GM19035 (cell line): Measurements from ENCODE around the gene EBNA1BP2.
"Not testable (repeated sequence)": the region's sequence is repeated elsewhere in the genome, so short reads cannot be mapped to it uniquely, and the experiment has no call there.

Experiments
- ATAC-seq: cut with Tn5 transposase; IDR thresholded peaks from one replicate; pipeline ENCODE4 v1.9.1; 2021; ENCODE audit not compliant: unreplicated experiment

The EBNA1BP2 gene

DNA sequence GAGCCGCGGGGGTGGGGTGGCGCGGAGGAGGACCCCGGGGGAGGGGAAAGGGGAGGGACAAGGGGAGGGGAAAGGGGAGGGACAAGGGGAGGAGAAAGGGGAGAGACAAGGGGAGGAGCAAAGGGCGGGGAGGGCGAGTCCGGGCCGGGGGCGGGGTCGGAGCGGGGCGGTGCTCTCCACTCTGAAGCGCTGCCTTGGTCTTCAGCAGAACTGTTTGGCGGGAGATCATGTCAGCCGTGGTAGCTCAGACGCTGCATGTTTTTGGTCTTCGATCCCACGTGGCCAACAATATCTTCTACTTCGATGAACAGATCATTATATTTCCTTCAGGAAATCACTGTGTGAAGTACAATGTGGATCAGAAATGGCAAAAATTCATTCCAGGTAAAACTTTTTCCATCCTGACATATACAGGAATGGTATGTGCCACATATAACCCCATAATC is 460 bp upstream of the EBNA1BP2 start:
- peak; percentile 47 for ATAC-seq

DNA sequence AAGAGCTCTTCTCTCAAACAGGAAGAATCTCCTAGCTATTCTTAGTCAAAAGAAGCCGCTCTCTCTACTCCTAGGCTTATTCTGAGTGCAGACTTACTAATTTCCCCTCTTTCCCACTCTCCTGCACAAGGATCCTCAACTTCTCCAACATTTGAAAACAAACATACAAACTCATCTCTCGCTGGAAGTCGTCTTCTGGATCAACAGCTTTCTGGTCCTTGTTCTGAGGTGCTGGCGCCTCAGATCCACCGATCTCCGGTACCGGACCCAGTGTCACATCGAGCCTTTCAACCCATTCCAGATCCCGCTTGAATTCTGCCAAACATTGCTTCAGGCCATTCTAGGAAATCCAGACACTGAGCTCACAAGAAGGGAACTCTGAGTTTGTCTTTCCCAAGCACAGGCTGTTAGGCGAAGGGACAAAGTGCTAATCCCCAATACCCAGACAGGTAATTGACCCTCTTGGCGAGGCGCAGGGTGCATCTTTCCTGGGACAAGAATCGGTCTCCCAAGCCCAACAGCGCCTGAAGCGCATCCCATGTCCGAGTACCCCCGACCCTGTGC is 696 bp downstream of the EBNA1BP2 start:
- no peak for ATAC-seq

DNA sequence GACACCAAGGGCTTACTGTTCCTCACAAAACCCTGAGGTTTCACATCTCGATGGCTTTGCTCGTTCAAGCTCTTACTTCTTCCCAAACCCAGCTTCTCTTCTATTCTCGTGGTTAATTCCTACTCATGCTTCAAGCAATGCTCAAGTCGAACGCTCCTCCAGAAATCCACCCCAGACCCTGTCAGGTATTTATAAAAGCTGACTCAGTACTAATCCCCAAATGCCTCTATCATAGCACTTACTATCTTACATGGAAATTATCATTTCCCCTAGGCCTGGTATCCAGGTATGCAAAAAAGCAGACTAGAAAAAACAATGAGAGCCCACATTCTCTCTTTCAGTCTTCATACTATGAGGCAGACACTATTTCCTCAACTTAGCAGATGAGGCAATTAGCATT is 6.3 kb downstream of the EBNA1BP2 start:
- ATAC-seq = no peak

DNA sequence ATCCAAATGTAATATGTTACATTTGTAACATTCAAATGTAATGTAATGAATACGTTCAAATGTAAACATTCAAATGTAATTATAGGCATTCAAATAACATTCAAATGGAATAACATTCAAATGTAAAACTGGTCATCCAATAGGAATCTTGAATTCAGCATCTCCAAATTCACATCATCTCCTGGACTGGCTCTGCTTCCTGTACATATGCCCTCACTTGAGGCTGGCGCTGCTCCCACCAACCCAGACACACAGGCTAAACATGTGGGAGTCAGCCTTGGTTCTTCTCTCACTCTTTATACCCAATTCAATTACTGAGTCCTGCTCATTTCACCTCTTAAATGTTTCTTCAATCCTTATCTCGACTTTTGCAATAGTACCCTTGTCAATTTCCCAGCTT is 6.9 kb downstream of the EBNA1BP2 start:
- ATAC-seq = no peak

DNA sequence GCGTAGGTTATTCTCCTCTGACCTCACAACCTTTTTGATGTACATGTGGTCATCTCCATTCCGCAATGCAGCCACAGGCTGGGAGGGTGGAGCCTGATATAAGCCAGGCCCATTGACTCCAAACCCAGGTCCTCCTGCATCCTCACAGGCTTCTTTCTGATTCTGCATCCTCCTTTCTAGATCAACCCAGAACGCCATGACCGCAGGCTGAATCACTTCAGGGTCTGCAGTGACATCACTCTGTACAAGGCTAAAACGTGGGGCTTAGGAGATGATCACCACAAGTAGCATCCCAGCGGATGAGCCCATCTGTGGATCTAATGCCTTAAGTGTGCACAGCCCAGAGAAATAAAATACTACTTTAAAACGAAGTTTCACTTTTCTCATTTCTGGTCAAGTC is 16.1 kb downstream of the EBNA1BP2 start:
- ATAC-seq = no peak

- ATAC-seq = no peak
These were observed 18.6 kb downstream of the EBNA1BP2 start for GRCh38 chr1:43153443-43153842.

GRCh38 chr1:43152866-43153265 is 19.2 kb downstream of the EBNA1BP2 start:
- no peak for ATAC-seq

GRCh38 chr1:43149889-43150288 is 22.2 kb downstream of the EBNA1BP2 start:
- ATAC-seq = no peak

- ATAC-seq = no peak
These were observed 24.3 kb downstream of the EBNA1BP2 start for GRCh38 chr1:43147625-43148327.

DNA sequence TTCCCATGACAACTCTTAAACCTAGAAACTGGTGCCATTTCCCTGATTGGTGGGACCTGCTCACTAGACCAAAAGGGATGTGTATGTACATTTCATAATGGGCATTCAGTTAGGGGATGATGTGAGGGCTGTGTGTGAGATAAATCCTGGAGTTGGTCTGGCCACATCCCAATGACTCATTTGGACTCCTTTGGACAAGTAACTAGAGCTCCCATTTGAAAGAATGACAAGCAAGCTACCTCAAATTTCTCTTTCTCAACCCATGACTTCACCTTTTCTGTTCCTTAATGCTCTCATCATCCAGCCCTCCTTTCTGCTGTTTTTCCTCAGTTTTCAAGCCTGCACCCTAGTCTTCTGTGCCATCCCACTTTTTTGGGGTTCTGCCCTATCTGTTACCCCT is 27.9 kb downstream of the EBNA1BP2 start:
- no peak for ATAC-seq

DNA sequence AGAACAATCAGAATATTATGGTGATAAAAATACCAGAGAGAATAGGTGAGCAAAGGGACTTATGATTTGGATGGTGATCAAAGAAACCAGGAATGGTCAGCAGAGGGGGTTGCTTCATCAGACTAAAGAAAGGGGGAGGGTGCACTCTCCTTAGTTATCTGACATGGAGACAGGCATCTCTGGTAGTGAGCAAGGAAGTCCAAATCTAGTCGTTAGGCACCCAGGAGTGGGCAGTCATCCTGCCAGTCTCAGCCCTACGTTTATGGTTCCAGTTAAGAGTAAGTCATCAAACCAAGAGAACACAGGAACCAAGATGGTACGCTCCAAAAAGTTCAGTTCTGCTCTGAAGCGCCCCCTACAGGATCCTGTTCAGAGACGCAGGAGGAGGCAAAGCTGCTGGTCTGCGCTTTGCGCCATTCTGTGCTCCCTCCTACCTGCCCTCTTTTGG is 28.6 kb downstream of the EBNA1BP2 start:
- no peak for ATAC-seq

- ATAC-seq = no peak
These were observed 31.5 kb downstream of the EBNA1BP2 start for GRCh38 chr1:43140583-43140982.

- no peak for ATAC-seq
These were observed 32.1 kb downstream of the EBNA1BP2 start for GRCh38 chr1:43140010-43140409.

DNA sequence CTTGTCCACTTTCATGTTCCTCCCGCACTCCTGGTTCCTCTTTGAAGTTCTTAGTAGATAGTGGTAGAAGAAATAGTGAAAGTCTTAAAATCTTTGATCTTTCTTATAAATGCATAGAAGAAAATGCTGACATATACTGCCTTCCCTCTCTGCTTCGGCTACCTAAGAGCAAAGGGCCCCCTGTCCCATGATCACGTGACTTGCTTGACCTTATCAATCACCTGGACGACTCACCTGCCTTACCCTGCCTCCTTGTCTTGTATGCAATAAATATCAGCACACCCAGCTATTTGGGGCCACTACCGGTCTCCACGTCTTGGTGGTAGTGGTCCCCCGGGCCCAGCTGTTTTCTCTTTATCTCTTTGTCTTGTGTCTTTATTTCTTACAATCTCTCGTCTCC is 32.8 kb downstream of the EBNA1BP2 start:
- ATAC-seq = not testable (repeated sequence)

DNA sequence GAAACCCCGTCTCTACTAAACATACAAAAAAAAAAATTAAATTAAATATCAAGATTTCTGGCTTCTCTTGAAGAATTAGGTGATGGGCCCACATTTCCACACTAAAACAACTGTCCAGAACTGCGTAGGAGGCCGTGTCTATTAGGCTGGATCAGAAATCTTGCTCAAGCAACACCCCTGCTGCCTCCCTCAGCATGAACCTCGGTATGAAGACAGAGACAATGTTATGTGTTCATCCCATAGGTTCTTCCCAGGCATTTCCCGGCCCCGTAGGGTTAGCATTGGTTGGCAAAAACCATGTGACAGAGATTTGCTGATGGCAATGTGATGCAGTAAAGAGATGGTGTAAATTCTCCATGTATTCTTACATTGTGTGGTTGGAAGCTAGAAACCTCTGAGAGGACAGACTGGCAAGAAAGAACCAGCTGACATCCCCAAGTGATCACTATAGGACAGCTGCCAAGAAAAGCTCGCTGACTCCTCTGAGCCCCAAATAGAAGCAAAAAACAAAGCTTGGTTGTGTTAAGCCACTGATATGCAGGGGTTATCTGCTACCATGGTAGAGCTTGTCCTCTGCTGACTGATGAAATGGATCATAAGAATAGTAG is 34.5 kb downstream of the EBNA1BP2 start:
- ATAC-seq = no peak

DNA sequence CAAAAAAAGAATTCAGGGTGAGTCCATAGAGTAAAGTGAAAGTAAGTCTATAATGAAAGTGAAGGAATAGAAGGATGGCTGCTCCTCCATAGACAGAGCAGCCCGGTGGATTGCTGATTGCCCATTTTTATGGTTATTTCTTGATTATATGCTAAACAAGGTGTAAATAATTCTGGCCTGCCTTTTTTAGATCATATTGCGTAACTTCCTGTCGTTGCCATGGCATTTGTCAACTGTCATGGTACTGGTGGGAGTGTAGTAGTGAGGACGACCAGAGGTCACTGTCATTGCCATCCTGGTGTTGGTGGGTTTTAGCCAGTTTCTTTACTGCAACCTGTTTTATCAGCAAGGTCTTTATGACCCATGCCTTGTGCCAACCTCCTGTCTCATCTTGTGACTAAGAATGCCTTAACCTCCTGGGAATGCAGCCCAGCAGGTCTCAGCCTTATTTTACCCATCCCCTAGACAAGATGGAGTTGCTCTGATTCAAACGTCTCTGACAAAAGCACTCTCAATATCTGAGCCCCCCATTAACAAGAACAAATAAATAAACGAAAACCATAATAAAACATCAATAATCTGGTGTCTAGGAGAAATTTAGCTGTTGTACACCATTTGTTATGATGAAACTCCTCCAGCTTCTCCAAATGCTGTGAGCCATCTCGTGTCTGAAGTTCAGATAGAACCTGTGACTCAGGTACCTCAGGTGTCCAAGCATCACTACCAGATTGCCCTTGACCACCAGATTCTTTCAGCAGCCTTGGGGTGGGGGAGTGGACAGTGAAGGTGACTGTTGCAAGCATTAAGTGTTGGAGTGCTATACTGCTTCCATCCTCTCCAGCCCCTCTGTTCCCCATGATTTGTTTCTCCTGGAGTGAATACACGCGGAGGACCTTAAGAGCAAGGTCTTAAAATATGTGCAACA is 36.0 kb downstream of the EBNA1BP2 start:
- ATAC-seq = no peak

- ATAC-seq = no peak
These were observed 37.5 kb downstream of the EBNA1BP2 start for GRCh38 chr1:43134640-43135039.

- no peak for ATAC-seq
These were observed 38.0 kb downstream of the EBNA1BP2 start for GRCh38 chr1:43134068-43134467.

GRCh38 chr1:43129426-43129825 is 42.7 kb downstream of the EBNA1BP2 start:
- ATAC-seq = no peak

DNA sequence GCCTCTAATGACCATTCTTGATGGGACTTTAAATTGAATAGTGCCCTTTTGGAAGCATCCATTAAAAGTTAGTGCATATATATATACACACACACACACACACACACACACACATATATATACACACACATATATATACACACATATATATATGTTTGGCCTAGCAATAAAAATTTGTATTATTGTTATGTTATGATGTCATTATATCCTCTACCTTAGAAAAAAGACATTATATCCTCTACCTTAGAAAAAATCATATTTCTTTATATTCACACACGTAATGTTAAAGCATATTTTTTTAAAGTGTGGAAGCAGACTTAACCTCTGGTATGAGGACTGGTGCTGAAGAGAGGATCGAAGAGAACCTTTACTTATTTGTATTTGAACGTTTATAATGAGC is 43.3 kb downstream of the EBNA1BP2 start:
- ATAC-seq = no peak

DNA sequence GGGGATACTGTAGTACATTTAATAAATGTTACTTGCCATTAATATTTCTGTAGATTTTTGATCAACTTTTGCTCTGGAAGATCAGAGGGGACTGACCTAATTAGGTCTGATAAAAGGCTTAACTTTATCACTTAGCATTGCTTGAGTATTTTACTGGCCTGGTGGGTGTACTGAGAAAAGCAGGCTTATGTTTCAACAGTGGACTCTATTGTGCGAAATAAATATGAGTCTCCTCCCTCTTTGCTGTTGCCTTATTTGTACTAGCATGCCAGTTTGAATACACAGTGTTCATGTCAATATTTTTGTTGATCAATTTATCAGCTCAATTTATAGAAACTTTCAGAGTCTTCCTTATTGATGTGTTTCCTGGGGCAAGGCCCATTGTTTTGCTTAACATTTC is 49.1 kb downstream of the EBNA1BP2 start:
- ATAC-seq = no peak
